ENCODE data around the gene SLC2A13.

Gene SLC2A13

GRCh38 chr12:40105515-40106201 lies at the start of gene SLC2A13:
SLC2A13 (minus strand) TSS chr12:40106081; CDS start chr12:40105808, 273 bp downstream.
- peak; percentile 54 to 58 for DNase-seq (ENCODE audit: low read depth in 2 of 2)

DNA sequence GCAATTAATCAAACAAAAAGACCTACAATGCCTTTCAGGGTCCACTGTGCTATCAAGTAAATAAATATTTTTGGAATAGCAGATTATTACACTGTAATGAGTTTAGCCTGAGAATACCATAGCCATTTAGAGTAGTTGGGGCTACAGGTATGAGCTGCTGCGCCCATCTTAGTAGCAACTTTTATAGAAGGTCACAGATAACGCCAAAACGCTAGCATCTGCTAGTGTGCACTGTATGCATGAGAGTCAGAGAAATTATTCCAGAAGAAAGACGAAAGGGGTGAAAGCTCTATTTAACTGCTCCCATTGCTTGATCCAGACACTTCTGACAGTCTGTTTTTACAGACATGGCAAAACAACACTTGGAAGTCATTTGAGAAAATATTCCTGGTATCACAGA lies 48.5 kb upstream of the SLC2A13 start:
- DNase-seq (ENCODE audit: low read depth in 2 of 2): no peak

- no peak for DNase-seq (ENCODE audit: low read depth in 2 of 2)
Measured at GRCh38 chr12:40153432-40153831, 47.6 kb upstream of the SLC2A13 start.

DNA sequence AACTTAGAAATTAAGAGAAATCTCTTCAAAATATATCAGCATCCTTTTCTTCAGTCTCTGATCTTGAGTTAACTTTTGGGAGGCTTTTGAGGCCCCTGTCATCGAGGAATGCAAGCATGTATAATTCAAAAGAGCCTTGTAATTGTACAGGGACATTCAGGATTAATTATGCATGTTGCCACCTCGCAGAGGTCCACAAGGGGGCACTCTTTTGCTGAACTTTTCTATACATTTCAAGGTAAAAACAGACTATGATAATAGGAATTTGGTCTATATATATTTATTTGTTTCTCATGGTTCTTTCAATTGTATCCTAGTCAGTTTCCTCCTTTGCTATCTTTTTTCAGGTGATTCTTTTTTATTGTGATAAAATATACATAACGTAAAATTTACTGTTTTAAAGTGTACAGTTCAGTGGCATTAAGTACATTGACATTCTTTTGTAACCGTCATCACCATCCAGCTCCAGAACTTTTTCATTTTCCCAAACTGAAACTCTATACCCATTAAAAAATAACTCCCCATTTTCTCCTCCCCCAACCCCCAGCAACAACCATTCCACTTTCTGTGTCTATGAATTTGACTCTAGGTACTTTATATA lies 47.0 kb upstream of the SLC2A13 start:
- DNase-seq (ENCODE audit: low read depth in 2 of 2): no peak

DNA sequence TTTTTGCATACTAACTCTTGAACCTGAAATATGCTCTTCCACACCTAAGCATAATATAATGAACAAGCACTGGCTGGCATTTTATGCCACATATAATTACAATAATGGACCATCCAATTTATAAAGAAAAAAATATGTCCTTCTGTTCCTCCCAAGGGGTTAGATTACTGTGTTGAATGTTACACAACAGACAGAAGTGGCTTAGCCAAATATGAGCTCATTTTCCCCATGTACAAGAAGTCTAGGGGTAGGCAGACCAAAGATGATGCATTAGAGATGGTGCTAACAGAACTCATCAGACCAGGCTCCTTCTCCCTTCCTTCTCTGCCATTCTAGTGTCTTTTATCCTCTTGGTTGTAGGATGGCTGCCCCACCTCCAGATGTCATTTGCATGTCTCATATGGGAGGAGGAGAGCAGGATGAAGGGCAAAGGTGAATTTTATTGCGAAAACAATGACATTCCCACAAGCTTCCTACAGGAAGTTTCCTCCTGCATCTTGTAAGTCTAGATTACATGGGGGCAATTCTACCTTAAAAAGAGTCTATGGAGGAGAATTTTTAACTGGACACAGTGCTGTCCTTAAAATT lies 43.9 kb upstream of the SLC2A13 start:
- DNase-seq (ENCODE audit: low read depth in 2 of 2): no peak

GRCh38 chr12:40146800-40147797 lies 41.2 kb upstream of the SLC2A13 start:
- no peak for DNase-seq (ENCODE audit: low read depth in 2 of 2)

GRCh38 chr12:40145896-40146295 lies 40.0 kb upstream of the SLC2A13 start:
- DNase-seq (ENCODE audit: low read depth in 2 of 2): no peak

DNA sequence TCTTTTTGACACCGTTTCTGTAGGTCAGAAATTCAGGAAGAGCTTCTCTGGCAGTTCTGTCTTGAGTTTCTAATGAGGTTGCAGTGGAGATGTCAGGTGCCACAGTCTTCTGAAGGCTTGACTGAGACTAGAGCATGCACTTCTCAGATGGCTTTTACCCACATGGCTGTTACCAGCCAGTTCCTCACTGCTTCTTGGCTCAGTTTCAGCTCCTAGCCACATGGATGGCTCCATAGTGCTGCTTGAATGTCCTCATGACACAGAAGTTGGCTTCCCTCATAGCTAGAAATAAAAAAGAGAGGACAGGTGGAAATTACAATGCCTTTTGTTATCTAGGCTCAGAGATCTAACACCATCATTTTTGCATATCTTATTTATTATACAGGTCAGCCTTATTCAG lies 38.1 kb upstream of the SLC2A13 start:
- no peak for DNase-seq (ENCODE audit: low read depth in 2 of 2)

- no peak for DNase-seq (ENCODE audit: low read depth in 2 of 2)
Measured at GRCh38 chr12:40142001-40142744, 36.3 kb upstream of the SLC2A13 start.

- no peak for DNase-seq (ENCODE audit: low read depth in 2 of 2)
Measured at GRCh38 chr12:40138526-40138925, 32.6 kb upstream of the SLC2A13 start.

DNA sequence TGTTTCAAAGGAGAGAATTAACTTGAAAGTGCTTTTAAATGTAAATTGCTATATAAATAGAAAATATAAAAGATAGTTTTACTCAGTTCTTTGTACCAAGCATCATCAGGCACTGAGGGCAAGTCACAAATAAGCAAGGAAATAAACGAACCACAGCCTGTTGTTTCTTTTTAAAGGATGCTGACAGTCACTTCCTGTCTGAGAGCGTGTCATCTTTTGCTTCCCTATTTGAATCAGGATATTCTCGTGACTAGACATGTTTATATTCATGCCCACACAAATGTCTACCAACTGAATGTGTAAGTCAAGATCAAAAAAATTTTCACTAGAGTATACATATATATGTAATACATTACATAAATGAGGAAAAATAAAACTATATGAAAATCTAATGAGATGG lies 31.4 kb upstream of the SLC2A13 start:
- no peak for DNase-seq (ENCODE audit: low read depth in 2 of 2)

GRCh38 chr12:40127408-40127807 lies 21.5 kb upstream of the SLC2A13 start:
- DNase-seq (ENCODE audit: low read depth in 2 of 2): no peak

GRCh38 chr12:40123496-40123895 lies 17.6 kb upstream of the SLC2A13 start:
- no peak for DNase-seq (ENCODE audit: low read depth in 2 of 2)

- DNase-seq (ENCODE audit: low read depth in 2 of 2): no peak
Measured at GRCh38 chr12:40122842-40123241, 17.0 kb upstream of the SLC2A13 start.

DNA sequence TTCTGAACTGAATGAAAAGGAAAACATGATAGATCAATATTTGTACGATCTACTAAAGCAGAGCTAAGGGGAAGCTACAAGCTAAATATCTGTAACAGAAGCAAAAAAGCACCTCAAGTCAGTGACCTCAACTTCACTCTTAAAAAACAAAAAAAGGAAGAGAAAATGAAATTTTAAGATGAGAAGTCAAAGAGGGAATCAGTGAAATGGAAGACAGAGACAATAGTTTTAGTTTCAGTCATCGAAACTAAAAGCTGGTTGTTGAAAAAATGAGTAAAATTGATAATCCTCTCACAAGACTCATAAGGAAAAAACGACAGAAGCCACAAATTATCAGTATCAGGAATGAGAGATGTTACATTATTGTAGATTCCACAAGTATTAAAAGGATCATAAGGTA lies 11.9 kb upstream of the SLC2A13 start:
- DNase-seq (ENCODE audit: low read depth in 2 of 2): no peak

DNA sequence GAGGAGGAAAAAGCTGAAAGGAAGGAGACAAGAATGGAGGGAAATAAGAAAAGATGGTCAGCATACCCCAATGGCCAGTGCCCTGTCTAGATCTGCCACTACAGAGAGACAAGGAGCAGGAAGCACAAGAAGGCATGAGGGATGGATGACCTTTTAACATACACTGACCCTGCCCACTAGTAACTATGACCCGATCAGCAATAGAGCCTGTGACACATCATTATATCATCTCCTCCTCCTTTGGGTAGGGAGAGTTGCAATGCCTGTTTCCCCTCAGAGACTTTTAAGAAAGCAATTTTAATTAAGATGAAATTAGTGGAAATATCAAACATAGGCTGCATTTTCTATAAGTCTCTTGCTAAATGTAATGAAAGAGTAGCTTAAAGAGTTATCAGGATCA lies 4.7 kb upstream of the SLC2A13 start:
- no peak for DNase-seq (ENCODE audit: low read depth in 2 of 2)

- DNase-seq (ENCODE audit: low read depth in 2 of 2): no peak
Measured at GRCh38 chr12:40107803-40108620, 2.1 kb upstream of the SLC2A13 start.

- peak; percentile 60 to 72 for DNase-seq (ENCODE audit: low read depth in 2 of 2)
Measured at GRCh38 chr12:40107098-40107802, 1.4 kb upstream of the SLC2A13 start.

- no peak for DNase-seq (ENCODE audit: low read depth in 2 of 2)
Measured at GRCh38 chr12:40106655-40107054, 774 bp upstream of the SLC2A13 start.

DNA sequence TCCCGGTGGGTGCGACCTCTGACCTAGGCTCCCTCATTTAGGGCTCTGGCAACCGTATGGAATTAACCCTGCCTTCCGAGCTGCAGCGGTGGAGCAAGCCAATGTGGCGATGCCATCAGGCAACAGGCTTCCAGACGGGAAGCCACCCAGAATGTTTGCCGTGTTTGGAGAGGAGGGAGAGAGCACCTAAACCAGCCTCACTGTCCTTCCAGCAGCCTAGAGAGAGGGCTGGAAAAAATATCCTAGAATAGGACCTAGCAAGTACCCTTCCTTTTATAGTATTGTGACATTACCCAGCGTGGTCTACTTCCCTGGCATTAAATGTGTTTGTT lies 287 bp upstream of the SLC2A13 start:
- DNase-seq (ENCODE audit: low read depth in 2 of 2): no peak
